Mammary epithelial cell (primary cell): ENCODE data around the gene KRT14.
A peak's percentile ranks its signal among the peaks of the same experiment; 100 is the strongest.

Experiments used
- CTCF ChIP-seq, 2 donors: IDR thresholded peaks in 1 of 2; conservative IDR thresholded peaks in 1 of 2; 2 replicates each; pipeline ENCODE4 v1.5.1; 2011 to 2012; ENCODE audit warnings: inconsistent platforms in 2 of 2, low read length in 2 of 2, mild to moderate bottlenecking in 2 of 2, control low read depth in 1 of 2, low read depth in 1 of 2; ENCODE audit not compliant: insufficient read depth in 1 of 2; ENCODE audit errors: extremely low read depth in 1 of 2
- EZH2 ChIP-seq: IDR thresholded peaks from 2 replicates; pipeline ENCODE4 v1.6.1; 2012; ENCODE audit warnings: low read length, inconsistent platforms, borderline replicate concordance

DNA sequence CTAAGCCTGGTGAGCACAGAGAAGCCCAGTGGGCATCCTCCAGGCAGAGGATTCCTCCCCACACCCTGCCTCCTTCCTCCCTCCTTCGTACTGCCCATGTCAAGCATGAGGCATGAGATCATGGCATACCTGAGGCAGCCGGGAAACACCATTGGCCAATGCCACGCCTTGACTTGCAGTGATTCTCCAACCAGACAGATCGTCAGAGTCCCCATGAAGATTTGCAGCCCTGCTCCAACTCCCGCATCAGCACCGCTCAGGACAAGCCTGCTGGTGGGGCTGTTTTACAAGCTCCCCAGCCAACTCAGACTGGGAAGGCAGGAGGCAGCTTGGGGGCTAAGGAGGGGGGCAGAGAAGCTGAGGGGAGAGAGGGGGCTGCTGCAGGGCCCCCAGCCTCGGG lies 28.8 kb upstream of the KRT14 start:
- TF ChIP-seq CTCF (conservative IDR thresholded peaks at IDR 0.05 in 1 of 2, IDR thresholded peaks at IDR 0.05 in 1 of 2; ENCODE audit: extremely low read depth in 1 of 2, insufficient read depth in 1 of 2, low read depth in 1 of 2, low read length in 2 of 2) (peak; percentile 15 to 31), EZH2 (no peak)
